GM21390 (cell line): ENCODE data around the gene SQOR.
A peak's percentile ranks its signal among the peaks of the same experiment; 100 is the strongest.

Source experiments
- ATAC-seq: cut with Tn5 transposase; IDR thresholded peaks from one replicate; pipeline ENCODE4 v1.9.1; 2021; ENCODE audit not compliant: unreplicated experiment

Gene SQOR

DNA sequence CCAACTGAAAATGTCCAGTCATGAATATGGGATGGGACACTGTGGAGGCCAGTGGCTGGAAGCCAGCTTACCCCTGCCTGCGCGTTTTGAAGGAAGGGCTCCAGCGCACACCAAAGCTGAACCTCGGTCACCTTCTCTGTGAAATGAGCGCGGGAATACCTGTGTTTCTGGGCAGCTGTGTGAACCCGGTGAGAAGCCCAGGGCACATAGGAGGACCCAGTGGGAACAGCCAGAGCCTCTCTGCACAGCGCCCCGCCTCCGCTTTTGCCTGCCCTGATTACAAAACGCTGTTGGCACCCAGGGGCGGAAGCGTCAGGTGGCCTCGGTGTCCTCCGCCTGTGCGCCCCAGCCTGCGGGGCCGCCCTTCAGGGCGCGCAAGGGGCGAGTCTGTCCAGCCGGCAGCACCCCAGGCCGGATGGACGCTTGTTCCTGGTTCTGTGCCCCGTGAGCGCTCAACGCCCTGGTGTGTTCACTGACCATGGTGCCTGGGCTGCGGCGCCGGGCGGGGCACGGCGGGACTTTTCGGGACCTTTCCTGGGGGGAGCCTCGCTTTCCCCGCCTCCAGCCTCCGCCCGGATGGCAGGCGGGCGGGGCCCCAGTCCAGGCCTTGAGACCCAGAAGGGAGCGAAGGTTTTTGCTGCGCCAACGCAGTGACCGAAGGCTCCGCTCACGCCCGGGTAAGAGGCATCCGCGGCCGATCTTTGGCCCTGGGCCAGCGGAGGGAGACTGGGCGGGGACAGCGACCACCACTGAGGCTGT lies at the start of gene SQOR:
TSS of gene SQOR (plus strand) at position 598 of the 759 bp plus-strand sequence. CDS start 23,895 bp downstream, outside the sequence.
- ATAC-seq = peak; percentile 60

DNA sequence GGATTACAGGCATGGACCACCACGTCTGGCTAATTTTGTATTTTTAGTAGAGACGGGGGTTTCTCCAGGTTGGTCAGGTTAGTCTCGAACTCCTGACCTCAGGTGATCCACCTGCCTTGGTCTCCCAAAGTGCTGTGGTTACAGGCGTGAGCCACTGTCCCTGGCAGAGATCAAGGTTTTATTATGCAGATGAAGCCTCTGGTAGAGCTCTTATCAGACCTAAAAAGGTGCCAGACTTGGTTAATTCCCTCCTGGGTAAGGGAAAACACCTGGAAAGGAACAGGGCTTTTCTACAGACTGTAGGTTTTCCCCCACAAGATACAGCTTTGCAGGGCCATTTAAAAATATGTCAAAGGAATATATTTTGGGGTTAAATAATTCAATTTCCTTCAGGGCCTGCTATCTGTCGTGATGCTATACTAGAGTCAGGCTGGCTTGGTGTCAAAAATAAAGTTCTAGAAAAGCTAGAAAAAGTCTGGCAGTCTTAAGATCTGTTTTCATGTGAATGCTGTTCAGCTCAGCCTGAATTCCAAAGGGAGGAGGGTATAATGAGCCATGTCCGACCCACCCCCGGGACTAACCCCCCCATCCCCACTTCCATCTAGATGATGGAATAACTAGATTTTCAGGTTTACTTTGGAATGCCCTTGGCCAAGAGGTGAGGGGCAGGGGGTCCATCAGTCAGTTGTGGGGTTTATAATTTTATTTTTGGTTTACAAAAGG lies 49.6 kb upstream of the SQOR start:
- ATAC-seq = no peak

DNA sequence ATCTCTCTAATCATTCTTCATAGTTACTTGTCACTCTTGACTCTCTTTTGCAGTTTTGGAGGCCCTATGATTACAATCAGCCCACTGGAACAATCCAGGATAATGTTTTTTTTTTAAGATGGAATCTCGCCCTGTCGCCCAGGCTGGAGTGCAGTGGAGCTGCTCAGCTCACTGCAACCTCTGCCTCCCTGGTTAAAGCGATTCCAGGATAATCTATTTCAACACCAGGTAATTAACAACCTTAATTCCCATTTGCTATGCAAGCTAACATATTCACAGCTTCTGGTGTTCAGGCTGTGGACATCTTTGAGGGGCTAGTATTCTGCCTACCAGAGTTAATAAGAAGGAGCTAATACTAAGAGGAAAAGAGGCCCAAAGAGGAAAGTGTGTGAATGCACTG lies 48.7 kb upstream of the SQOR start:
- no peak for ATAC-seq

DNA sequence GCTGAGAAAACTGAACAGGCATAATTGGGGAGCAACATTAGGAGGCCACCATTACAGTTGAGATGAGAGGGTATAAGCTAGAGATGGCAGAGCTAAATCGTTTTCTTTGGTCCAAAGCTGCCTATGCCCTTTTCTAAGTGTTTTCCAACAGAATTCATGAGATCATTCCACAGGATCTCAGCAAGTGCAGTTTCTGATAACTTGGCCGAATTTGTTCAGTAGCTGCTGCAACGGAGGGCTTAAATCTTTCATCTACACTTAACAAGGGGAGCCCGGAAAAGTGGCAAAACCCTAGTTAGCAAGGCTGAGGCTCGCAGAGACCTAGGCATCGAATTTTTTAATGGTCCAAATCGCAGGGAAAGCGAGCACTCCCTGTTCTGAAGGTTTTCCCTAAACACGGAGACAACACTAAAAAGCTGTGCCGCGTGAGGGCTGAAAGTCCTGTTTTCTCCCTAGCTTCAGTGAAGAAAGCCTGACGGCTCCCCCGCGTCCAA lies 48.2 kb upstream of the SQOR start:
- peak; percentile 5 for ATAC-seq

DNA sequence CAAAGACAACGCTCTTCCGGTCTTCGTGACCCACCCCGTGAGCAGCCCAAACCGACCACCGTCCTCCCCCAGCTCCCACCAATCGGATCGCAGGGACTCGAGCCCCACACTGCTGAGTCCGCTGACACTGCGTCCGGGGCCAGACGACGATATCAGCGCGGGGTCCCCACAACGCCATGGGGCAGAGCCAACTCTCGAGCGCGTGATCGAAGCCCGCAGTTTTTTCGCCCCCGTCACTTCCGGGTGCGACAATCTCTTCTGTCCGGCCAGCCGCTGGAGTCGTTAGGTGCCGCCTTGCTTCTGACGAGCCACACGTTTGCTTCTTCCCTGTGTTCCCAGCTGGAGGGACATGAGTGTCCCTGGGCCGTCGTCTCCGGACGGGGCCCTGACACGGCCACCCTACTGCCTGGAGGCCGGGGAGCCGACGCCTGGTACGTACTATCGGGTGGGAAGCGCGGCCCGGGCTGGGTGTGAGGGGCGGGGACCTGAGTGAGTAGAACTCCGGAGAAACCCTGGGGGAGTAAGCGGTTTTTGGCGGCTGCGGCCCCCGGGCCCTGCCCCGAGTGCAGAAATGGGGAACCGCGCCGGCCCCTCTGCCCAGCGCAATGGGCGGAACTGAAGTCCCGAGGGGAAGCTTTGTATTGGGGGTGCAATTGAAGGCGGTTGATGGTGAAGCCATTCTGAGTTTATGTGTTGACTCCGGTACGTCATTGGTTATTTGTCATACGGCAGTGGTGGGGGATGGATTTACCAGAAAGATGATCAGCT lies 47.5 kb upstream of the SQOR start, which contains the start of gene BLOC1S6:
TSS of gene BLOC1S6 (plus strand) at position 285 of the 768 bp plus-strand sequence. CDS start at position 350, 65 bp downstream.
- peak; percentile 70 for ATAC-seq

DNA sequence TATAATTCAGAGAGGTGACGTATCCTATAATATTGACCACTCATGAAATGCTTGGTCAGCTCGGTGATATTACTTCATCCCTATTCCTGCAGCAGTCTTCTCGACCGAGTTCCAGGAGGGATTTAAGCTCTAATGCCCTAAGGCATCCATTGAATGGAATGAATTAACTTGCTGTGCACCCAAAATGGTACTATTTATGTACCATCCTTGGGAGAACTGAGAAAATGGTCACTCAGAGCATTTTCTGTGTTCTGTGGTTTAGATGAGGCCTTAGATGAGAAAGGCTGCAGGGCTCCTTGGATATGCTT lies 47.0 kb upstream of the SQOR start:
- no peak for ATAC-seq

DNA sequence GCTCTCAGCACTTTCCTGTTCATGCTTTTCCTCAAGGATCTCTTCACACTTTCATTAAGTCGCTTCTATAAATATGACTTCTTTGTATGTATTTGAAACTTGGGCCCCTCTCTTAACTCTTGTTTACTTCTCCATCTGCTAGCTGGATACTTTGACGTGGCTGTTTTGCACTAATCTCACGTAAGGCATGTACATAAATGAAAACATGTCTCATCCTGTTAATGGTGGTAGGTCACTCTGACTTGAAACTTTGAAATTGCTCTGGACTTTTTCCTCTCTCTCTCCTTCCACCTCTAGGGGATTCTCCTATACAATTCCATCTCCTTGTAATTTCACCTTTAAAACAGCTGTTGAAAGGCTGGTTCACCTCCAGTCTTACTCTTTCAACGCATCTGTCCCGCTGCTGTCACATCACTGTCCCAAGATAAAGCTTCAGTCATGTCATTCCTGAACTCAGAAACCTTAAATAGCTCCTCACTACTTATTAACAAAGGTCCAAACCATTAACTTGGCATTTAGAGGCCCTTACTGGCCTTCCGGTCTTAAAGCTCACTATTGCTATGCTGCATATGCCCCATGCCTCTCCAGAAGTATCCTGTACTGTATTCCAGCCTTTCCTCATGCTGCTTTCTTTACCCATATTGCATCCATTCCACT lies 46.5 kb upstream of the SQOR start:
- no peak for ATAC-seq

DNA sequence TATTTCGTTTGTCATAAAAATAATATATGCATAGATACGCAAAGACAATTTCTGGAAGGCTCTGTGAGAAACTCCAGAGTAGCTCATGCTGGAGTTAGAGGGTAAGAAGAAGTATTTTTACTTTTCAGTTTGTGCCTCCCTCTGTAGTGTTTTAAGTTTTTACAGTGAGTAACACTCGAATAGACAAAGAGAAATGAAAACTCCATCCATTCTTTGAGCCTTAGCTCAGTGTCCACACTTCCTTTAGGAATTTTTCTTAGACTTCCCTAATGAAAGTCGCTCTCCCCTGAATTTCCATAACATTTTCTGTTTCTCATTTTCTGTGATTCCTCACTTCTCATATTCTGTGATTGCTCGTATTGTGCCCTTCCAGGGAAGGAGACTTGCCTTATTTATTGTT lies 45.6 kb upstream of the SQOR start:
- ATAC-seq = no peak

DNA sequence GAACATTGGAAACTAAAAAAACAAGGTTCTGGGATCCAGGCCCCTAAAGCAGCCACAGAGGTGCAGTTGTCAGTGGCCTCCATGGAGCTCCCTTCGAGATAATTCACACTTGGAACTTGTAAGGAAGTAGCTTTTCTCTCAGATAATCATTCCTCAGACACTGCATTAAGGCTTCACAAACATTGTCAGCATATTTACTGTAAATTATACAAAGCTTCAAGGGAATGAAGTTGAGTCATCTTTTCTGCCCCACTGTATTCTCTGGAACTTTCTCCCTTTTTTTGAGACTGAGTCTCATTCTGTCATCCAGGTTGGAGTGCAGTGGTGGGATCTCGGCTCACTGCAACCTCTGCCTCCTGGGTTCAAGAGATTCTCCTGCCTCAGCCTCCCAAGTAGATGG lies 40.5 kb upstream of the SQOR start:
- no peak for ATAC-seq

DNA sequence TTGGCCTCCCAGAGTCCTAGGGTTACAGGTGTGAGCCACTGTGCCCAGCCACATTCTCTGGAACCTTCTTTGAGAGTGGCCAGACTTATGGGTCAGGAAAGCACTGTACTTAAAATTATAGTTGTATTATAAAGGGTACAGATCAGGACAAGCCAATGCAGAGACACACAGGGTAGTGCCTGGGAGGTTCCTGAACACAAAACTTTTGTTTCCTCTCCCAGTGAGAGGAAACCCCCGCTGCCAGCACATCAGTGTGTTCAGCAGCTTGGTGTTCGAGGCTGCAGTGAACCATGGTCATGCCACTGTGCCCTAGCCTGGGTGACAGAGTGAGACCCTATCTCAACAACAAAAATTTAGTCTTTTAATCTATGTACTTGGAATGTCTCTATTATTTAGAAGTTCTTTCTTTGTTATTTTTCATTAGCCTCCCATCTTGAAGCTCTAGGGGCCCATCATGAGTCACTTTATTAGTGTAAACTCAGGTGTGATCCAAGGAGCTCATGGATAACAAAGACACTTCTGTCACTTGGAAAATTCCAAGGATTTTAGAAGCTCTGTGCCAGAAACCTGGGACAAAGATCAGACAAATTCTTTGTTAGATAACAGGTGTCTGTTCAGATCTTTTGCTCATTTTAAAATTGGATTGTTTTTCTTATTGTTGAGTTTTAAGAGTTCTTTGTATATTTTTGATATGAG lies 39.8 kb upstream of the SQOR start:
- no peak for ATAC-seq

DNA sequence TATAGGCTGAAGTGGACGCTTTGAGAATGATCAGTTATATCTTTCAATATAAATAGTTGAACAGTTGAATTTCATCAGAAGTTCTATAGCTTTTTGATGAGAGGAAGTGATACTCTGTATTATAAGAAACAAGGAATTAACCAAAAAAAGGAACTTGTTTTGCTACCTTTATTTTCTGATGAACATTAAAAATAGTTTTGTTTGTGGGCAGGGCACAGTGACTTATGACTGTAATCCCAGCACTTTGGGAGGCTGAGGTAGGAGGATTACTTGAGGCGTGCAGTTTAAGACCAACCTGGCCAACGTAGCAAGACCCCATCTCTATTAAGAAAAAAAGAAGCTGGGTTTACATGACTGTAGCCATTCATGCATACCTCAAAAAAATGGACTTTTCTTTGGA lies 30.9 kb upstream of the SQOR start:
- no peak for ATAC-seq

DNA sequence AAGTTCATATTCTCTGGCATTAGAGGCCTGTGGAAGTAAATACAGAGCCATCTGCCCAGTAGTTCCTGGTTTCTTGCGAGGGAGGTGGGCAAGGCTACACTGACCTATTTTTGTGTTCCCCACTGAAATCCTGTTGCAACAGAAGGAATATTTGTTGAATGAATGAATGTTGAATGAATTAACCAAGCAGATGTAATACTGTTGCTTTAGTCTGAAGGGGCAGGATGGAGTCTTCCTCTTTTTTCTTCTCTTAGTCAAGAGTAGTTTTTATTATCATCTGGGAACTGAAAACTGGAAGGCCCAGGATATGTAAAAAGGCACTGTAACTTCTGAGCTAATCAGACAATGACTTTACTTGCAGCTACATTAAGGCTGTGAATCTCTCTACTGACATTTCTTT lies 30.5 kb upstream of the SQOR start:
- ATAC-seq = no peak

DNA sequence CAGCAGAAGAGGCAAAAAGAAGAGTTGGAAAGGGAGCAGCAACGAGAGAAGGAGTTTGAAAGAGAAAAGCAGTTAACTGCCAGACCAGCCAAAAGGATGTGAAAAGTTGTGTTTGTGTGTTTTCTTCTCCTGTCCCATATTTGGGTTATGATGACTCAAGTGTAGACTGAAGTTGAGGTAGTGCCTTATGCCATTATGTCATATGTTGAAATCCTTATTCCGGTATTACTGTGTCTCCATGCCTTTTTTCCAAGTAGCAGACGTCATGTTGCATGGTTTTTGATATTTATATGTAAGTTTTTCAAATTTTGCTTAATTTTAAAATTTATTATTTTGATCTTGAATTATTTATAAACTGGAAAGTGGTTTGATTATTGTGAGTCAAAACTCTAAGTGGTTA lies 28.4 kb upstream of the SQOR start:
- no peak for ATAC-seq

DNA sequence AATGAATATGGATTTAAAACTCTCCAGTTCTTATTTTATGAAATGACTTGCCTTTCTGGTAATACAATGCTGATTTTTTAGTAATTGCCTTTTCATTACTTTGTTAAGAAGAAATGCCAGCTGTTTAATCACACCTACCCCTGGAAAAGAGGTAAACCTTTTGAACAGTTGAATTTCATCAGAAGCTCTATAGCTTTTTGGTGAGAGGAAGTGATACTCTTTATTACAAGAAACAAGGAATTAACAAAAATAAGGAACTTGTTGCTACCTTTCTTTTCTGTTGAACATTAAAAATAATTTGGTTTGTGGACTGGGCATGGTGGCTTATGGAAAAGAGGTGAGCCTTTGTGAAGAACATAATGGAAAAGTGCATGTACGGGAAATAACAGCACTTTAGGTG lies 28.0 kb upstream of the SQOR start:
- ATAC-seq = no peak

DNA sequence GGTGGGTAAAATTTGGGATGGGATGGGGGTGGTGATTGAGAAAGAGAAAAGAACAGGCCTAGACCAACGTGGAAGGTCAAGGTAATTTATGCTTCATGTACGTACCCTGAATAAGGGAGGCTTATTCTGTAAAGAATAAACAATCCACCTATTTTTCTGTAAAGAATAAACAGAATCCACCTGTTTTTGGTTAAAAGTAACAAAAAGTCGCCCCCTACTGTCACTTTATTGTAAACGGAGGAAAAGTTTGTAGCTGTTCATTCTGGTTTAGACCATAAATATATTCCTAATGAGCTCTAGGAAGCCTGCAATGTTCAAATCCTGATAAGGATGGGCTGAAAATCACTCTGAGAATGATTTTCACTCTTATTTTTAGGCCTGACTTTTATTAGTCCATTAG lies 23.5 kb upstream of the SQOR start:
- no peak for ATAC-seq

DNA sequence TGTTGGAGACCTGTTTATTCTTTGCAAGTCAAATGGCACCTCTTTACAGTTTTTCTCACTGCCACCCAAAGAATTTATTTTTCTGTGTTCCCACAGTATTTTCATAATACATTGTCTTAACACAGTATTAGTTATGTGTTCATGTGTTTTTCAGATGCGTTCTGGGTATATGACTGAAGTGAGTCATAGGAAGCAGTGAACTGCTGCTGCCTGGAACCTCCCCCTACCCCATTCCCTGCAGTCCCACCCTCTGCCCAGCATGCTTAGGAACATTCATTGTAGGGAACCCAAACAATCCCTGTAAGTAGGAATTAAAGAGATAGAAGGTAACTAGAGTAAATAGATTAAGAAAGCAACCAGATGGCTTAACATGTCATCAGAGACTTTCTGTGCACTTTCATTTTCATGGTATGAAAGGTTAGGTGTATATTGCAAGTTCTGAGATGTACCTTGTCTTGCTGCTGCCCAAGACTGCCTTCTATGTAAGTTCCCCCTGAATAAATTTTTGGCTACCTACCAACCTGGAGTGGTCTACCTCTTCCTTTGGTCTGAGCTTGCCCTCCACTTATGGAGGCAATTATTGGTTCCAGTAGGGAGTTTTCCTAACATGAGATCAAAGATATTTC lies 21.9 kb upstream of the SQOR start:
- ATAC-seq = peak; percentile 51

DNA sequence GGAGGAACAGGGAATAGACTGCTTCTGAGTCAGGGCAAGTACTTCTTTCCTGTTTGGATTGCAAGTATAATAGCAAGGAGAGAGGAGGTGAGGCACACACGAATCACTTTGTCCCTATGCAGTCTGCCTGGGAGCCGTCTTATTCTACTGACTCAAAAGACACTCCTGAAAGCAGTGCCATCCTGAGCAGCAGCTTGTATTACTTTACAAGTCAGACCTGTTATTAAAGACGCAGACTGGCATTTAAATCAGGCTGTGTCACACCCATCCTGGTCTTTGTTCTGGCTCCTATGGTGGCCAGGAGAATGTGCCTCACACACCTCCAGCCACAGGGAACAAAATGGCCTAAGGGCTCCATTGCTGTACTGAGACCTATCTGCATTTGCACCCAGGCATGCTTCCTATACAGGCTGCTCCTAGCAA lies 17.9 kb upstream of the SQOR start:
- ATAC-seq = no peak

DNA sequence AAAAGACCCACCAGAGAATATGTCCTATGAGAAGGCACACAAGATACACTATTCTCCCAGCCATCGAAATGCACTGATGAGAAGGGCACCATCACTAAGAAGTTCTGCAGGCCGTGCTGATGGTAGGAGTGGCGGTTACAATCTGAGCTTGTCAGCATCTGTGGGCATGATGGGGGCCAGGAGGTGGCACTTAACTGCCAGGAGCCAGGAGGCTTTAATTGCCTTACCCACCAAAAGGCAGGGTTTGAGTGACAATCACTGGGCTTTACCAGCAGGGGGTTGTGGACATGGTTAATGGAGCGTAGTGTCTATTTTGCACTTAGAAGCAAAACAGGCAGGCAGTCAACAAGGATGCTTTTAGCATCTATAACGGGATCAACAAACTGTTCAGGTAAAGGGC lies 16.0 kb upstream of the SQOR start:
- ATAC-seq = no peak

DNA sequence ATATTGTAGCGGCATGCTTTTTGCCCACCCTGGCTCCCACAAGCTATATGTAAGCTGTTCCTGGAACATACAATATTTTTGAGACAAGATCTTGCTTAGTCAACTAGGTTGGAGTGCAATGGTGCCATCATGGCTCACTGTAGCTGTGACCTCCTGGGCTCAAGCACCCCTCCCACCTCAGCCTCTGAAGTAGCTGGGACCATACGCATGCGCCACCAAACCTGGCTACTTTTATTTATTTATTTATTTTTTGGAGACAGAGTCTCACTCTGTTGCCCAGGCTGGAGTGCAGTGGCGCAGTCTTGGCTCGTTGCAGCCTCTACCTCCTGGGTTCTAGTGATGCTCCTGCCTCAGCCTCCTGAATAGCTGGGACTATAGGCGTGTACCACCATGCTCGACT lies 6.7 kb upstream of the SQOR start:
- ATAC-seq = no peak
